Measurements from ENCODE around the gene MESP1. TPM values are rescaled to one million over a fixed set of nuclear protein-coding genes. Genes with fewer than 3 reads are reported as not detected.
A peak's percentile ranks its signal among the peaks of the same experiment; 100 is the strongest.

The MESP1 gene
- total RNA-seq, 1 experiment from 2014 or later, result 8.8 TPM

DNA sequence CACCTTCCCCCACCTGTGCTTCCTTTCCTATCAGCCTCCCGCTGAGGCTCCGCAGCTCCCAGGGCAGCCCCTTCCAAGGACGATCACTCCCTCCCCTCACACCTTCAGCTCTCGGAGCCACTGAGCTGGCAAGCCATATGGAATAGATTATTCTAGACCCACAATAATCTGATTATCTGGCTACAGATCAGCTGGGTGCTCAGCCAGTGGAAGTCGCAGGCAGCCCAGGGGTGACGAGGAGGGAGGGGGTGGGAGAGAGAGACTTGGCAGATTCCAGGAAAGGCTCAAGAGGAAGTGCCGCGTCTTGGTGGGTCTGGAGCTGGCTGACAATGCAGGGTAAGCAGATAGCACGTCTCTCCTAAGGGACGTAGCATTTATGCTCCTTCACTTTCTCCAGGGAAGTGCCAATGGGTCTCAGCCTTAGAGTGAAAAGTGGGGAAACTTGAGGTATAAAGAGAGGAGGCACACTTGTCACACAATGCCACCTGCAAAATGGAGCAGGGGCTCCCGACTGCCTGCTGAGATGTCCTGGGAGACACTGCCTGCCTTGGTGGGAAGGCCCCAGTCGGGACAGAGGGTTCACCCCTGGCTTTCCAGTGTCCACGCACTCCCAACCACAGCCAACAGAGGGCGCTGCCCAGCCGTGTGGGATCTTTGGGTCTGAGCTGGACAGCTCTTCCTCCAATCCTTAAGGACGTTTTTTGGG is 9.4 kb upstream of the MESP1 start:
- Histone ChIP-seq H3K9me2 (ENCODE audit: insufficient read depth) (no peaks in the 10 kb centered on the region), H3K79me2 (ENCODE audit: insufficient read depth, low read length) (no peaks in the 10 kb centered on the region), H3K4me2 (ENCODE audit: low read length) (no peak overlapping the region), H3K9ac (ENCODE audit: low read length) (no peak overlapping the region), H3K4me1 (ENCODE audit: control insufficient read depth in 1 of 2, insufficient read depth in 2 of 2, low read length in 2 of 2) (peaks cover 0 to 10% of the 10 kb centered on the region in 2 experiments; a peak in 1 of 4 replicates), H2AFZ (ENCODE audit: low read depth, low read length, poor library complexity, severe bottlenecking) (peak overlapping the region; percentile 54), H3K4me3 (replicated peaks in 1 of 2; ENCODE audit: low read depth in 1 of 2, low read length in 2 of 2) (no peak overlapping the region), H3K9me3 (ENCODE audit: control insufficient read depth in 1 of 2, insufficient read depth in 1 of 2, low read depth in 1 of 2, low read length in 2 of 2) (no peaks in the 10 kb centered on the region), H3K36me3 (ENCODE audit: control insufficient read depth in 1 of 2, insufficient read depth in 2 of 2, low read length in 2 of 2) (no peaks in the 10 kb centered on the region), H3K27me3 (ENCODE audit: insufficient read depth, low read length) (no peaks in the 10 kb centered on the region), H4K20me1 (ENCODE audit: insufficient read depth) (no peaks in the 10 kb centered on the region), H3K27ac (ENCODE audit: low read depth, low read length) (no peak overlapping the region)
- DNase-seq (ENCODE audit: low read depth, low spot score) (peak; percentile 39), ATAC-seq (peak; percentile 98)
- CTCF ChIA-PET, result interaction anchor here (0.6 to 5.4 kb wide), 23 partner anchors 8 to 327 kb away, joined by 3 to 164 read pairs (median 5); partner anchors contain the start of genes MESP1 and MESP2
- TF ChIP-seq YY1 (IDR thresholded peaks at IDR 0.05; ENCODE audit: extremely low read depth, insufficient replicate concordance, low read depth, low read length), result peak; percentile 22
- peak; percentile 96 for TF ChIP-seq RAD21 (IDR thresholded peaks at IDR 0.05; ENCODE audit: low read depth)
- TF ChIP-seq POLR2AphosphoS5 (IDR thresholded peaks at IDR 0.05; ENCODE audit: low read depth, low read length), result no peak
- TF ChIP-seq EZH2 (IDR thresholded peaks at IDR 0.05), result no peak
- TF ChIP-seq MAX (IDR thresholded peaks at IDR 0.05), result no peak
- no peak for TF ChIP-seq TCF7L2 (IDR thresholded peaks at IDR 0.05; ENCODE audit: borderline replicate concordance, extremely low read depth, insufficient read depth, insufficient read length)
- TF ChIP-seq ZNF274 (IDR thresholded peaks at IDR 0.05; ENCODE audit: low read depth, low read length), result no peak
- no peak for TF ChIP-seq EZH2phosphoT487 (IDR thresholded peaks at IDR 0.05; ENCODE audit: borderline replicate concordance)
- TF ChIP-seq, protein P1, sequence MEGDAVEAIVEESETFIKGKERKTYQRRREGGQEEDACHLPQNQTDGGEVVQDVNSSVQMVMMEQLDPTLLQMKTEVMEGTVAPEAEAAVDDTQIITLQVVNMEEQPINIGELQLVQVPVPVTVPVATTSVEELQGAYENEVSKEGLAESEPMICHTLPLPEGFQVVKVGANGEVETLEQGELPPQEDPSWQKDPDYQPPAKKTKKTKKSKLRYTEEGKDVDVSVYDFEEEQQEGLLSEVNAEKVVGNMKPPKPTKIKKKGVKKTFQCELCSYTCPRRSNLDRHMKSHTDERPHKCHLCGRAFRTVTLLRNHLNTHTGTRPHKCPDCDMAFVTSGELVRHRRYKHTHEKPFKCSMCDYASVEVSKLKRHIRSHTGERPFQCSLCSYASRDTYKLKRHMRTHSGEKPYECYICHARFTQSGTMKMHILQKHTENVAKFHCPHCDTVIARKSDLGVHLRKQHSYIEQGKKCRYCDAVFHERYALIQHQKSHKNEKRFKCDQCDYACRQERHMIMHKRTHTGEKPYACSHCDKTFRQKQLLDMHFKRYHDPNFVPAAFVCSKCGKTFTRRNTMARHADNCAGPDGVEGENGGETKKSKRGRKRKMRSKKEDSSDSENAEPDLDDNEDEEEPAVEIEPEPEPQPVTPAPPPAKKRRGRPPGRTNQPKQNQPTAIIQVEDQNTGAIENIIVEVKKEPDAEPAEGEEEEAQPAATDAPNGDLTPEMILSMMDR (IDR thresholded peaks at IDR 0.05 in 2 of 3, conservative IDR thresholded peaks at IDR 0.05 in 1 of 3; ENCODE audit: borderline replicate concordance in 1 of 3, insufficient read depth in 1 of 3, low read depth in 2 of 3, low read length in 2 of 3), result peak; percentile 94 to 99 (median 97)
- BruUV-seq (replicated peaks), result no TSS peak
- intact Hi-C loops (cut with micrococcal nuclease), result loop anchor here (1.0 kb wide), 2 partner anchors 115 to 128 kb away; no protein-coding TSS in a partner anchor
- RAD21 ChIA-PET (ENCODE audit: low non-redundant PET in 1 of 2, low total read pairs in 2 of 2, uncharacterized antibody in 2 of 2, unreplicated experiment in 2 of 2), result interaction anchor here (0.6 to 3.5 kb wide), 8 partner anchors 10 to 134 kb away, joined by 3 to 29 read pairs (median 6); partner anchors contain the start of genes AP3S2 (in 1 of the 2) and MESP1 (in 1 of the 2)
- POLR2A ChIA-PET, result interaction anchor here (0.5 to 1.6 kb wide), 3 partner anchors 115 to 322 kb away, joined by 3 to 4 read pairs (median 4); no protein-coding TSS in a partner anchor
